HEK293T (cell line): Measurements from ENCODE around the gene OR2T35.
"Not testable (repeated sequence)": the region's sequence is repeated elsewhere in the genome, so short reads cannot be mapped to it uniquely, and the experiment has no call there.

Experiments used
- ARNT ChIP-seq: fragments of 450-650 bp; IDR thresholded peaks from 2 replicates; pipeline ENCODE4 v1.6.1; 2017; ENCODE audit warnings: mild to moderate bottlenecking
- BHLHE40 ChIP-seq: fragments of 450-650 bp; IDR thresholded peaks from 2 replicates; pipeline ENCODE4 v1.6.1; 2016; ENCODE audit warnings: mild to moderate bottlenecking, moderate library complexity, borderline replicate concordance
- CTBP1 ChIP-seq: fragments of 450-650 bp; IDR thresholded peaks from 2 replicates; pipeline ENCODE4 v1.6.1; 2016; ENCODE audit warnings: borderline replicate concordance
- ELF4 ChIP-seq: fragments of 450-650 bp; IDR thresholded peaks from 2 replicates; pipeline ENCODE4 v1.6.1; 2017; ENCODE audit warnings: antibody characterized with exemption
- FOXA1 ChIP-seq: fragments of 450-650 bp; IDR thresholded peaks from 2 replicates; pipeline ENCODE4 v1.6.1; 2016; ENCODE audit warnings: mild to moderate bottlenecking
- FOXM1 ChIP-seq: fragments of 450-650 bp; IDR thresholded peaks from 2 replicates; pipeline ENCODE4 v1.6.1; 2017; ENCODE audit warnings: mild to moderate bottlenecking, borderline replicate concordance
- HDGF ChIP-seq: fragments of 450-650 bp; IDR thresholded peaks from 2 replicates; pipeline ENCODE4 v1.6.1; 2017; ENCODE audit warnings: antibody characterized with exemption, borderline replicate concordance
- L3MBTL2 ChIP-seq: fragments of 450-650 bp; conservative IDR thresholded peaks from 2 replicates; pipeline ENCODE4 v1.6.1; 2016; ENCODE audit warnings: mild to moderate bottlenecking
- LEF1 ChIP-seq: fragments of 450-650 bp; IDR thresholded peaks from 2 replicates; pipeline ENCODE4 v1.6.1; 2017; ENCODE audit warnings: mild to moderate bottlenecking, borderline replicate concordance
- NFRKB ChIP-seq: fragments of 450-650 bp; IDR thresholded peaks from 2 replicates; pipeline ENCODE4 v1.6.1; 2016; ENCODE audit warnings: mild to moderate bottlenecking, moderate library complexity
- PKNOX1 ChIP-seq: fragments of 450-650 bp; IDR thresholded peaks from 2 replicates; pipeline ENCODE4 v1.6.1; 2016
- SP1 ChIP-seq: fragments of 450-650 bp; IDR thresholded peaks from 2 replicates; pipeline ENCODE4 v1.6.1; 2017
- SUZ12 ChIP-seq: fragments of 450-650 bp; IDR thresholded peaks from 2 replicates; pipeline ENCODE4 v1.6.1; 2016; ENCODE audit warnings: mild to moderate bottlenecking
- TARDBP ChIP-seq: fragments of 450-650 bp; IDR thresholded peaks from 2 replicates; pipeline ENCODE4 v1.6.1; 2016

DNA sequence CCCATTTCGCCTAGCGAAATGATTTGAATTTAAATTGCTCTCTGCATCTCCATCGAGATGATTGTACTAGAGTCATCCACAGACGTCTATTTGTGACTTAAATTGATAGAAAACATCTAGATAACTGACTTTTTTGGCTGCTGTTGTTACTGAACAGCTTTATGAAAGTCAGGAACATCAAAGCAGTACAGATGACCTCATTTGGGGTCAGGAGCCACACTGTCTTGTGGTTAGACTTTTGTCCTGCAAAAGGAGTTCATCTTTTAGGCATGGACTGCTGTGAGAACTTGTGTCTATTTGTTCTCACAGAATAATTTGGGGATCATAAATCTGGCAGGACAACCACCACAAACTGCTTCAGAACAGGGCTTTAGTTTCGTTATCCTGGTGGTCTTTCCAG lies 5.4 kb downstream of the OR2T35 start:
- not testable (repeated sequence) for TF ChIP-seq SP1, ELF4, TARDBP, NFRKB, BHLHE40, SUZ12, ARNT, FOXM1, FOXA1, CTBP1, LEF1, HDGF, PKNOX1, L3MBTL2
